Measurements from ENCODE around the gene MAPK10. TPM values are rescaled to one million over a fixed set of nuclear protein-coding genes. Genes with fewer than 3 reads are reported as not detected.

Gene MAPK10
- polyA plus RNA-seq, 2 of the 4 experiments (the other 2 are of a cell fraction), result 1.4 to 3.4 TPM

DNA sequence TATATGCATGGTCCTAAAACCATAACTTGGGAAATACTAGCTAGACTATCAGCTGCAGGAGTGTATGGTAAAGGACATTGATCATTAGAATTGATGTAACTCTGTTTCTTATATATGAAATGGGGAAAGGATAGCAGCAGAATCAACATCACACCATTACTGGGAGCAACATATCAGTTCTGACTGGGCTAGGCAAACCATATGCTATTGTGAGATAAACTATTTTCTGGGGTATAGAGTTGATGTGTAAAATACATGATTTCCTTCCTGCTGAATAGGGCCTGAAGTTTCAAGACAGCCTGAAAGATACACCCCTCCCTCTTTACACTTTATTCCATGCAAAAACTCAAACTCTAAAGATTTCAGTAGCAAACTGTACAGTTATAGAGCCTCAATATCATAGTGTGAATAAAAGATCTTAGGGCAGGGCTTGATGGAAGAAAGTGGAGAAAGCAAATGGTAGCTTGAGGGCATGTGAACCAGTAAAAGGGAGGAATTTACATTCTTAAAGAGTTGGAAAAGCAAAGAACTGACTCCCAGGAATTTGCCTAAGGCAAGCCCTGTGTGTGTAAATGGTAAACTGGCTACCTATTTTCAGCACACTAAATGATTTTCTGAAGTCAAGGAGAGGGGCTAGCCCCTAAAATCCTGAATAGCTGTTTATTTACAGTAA lies 404.1 kb downstream of the MAPK10 start (continued):
- TF ChIP-seq, protein P1, sequence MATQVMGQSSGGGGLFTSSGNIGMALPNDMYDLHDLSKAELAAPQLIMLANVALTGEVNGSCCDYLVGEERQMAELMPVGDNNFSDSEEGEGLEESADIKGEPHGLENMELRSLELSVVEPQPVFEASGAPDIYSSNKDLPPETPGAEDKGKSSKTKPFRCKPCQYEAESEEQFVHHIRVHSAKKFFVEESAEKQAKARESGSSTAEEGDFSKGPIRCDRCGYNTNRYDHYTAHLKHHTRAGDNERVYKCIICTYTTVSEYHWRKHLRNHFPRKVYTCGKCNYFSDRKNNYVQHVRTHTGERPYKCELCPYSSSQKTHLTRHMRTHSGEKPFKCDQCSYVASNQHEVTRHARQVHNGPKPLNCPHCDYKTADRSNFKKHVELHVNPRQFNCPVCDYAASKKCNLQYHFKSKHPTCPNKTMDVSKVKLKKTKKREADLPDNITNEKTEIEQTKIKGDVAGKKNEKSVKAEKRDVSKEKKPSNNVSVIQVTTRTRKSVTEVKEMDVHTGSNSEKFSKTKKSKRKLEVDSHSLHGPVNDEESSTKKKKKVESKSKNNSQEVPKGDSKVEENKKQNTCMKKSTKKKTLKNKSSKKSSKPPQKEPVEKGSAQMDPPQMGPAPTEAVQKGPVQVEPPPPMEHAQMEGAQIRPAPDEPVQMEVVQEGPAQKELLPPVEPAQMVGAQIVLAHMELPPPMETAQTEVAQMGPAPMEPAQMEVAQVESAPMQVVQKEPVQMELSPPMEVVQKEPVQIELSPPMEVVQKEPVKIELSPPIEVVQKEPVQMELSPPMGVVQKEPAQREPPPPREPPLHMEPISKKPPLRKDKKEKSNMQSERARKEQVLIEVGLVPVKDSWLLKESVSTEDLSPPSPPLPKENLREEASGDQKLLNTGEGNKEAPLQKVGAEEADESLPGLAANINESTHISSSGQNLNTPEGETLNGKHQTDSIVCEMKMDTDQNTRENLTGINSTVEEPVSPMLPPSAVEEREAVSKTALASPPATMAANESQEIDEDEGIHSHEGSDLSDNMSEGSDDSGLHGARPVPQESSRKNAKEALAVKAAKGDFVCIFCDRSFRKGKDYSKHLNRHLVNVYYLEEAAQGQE (IDR thresholded peaks at IDR 0.05), result no peak
- TF ChIP-seq KDM1A (IDR thresholded peaks at IDR 0.05; ENCODE audit: low read depth) (no peak), NR3C1 (IDR thresholded peaks at IDR 0.05) (no peak)

DNA sequence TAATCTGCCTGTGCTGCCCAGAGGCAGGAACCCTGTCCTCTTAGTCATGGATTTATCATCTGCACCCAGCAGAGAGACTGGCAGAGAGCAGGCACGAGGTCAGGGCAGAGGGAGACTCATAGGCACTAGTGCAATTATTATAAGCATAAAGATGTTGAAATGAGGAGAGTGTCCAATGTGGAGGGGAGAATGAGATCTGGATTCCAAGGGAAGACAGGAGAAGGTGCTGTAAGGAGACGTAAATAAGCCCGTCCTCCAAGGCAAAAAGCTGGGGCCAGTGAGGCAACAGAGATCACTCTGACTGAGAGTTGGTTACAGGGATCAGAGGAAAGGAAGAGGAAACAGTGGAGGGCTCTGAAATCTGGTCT lies 406.2 kb downstream of the MAPK10 start:
- DNase-seq (ENCODE audit: low read depth in 1 of 2, low spot score in 1 of 2) (peak; percentile 28 to 74), ATAC-seq (peak; percentile 98 to 99), FAIRE-seq (no peak)
- H3K4me2 ChIP-seq, result peak overlapping the region; percentile 63
- ChIA-PET CTCF (interaction anchor here (1.0 to 4.6 kb wide), 3 partner anchors 12 to 157 kb away, joined by 3 to 22 read pairs (median 4); no protein-coding TSS in a partner anchor), POLR2A (interaction anchor here (0.8 kb wide), 1 partner anchor 126 kb away, joined by 4 read pairs; no protein-coding TSS in a partner anchor)
- peaks cover 30% of the 10 kb centered on the region for H3K4me1 ChIP-seq
- peak overlapping the region; percentile 64 to 78 for H3K27ac ChIP-seq
- no peaks in the 10 kb centered on the region for H3K9me3 ChIP-seq
- 9% methylated on average over 3 of the region's 3 CpGs for WGBS (ENCODE audit: missing lambda C conversion rate)
- TF ChIP-seq JUNB (IDR thresholded peaks at IDR 0.05), result peak; percentile 44; the same call in 1 of the 2 replicates
- no peak for TF ChIP-seq FOSL2 (IDR thresholded peaks at IDR 0.05)
- TF ChIP-seq FOSL2 (CRISPR knock-in tag; IDR thresholded peaks at IDR 0.05), result peak; percentile 50
- no peak for TF ChIP-seq KDM1A (IDR thresholded peaks at IDR 0.05; ENCODE audit: low read depth)
- TF ChIP-seq JUN (IDR thresholded peaks at IDR 0.05), result 0 out of 5 replicates have a peak, but pooled peaks of 1 of the 2 experiments have one; percentile 28
- peak in 1 of 2 experiments; percentile 48; a peak in 1 of 4 replicates for TF ChIP-seq CEBPB (IDR thresholded peaks at IDR 0.05)
- no peak for TF ChIP-seq FOXS1 (CRISPR knock-in tag; IDR thresholded peaks at IDR 0.05)
- TF ChIP-seq POLR2A (IDR thresholded peaks at IDR 0.05; ENCODE audit: low read length), result no peak
- TF ChIP-seq ZNF302 (CRISPR knock-in tag; IDR thresholded peaks at IDR 0.05), result no peak
- TF ChIP-seq, protein P2, sequence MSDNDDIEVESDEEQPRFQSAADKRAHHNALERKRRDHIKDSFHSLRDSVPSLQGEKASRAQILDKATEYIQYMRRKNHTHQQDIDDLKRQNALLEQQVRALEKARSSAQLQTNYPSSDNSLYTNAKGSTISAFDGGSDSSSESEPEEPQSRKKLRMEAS (IDR thresholded peaks at IDR 0.05), result peak; percentile 71
- no peak for TF ChIP-seq NFE2L2 (conservative IDR thresholded peaks at IDR 0.05; ENCODE audit: low read length)
- TF ChIP-seq KDM5A (IDR thresholded peaks at IDR 0.05), result no peak
- TF ChIP-seq GATA3 (IDR thresholded peaks at IDR 0.05; ENCODE audit: borderline replicate concordance), result 0 out of 2 replicates have a peak, but pooled peaks have one; percentile 26
- no peak for TF ChIP-seq ZSCAN20 (CRISPR knock-in tag; IDR thresholded peaks at IDR 0.05)
- TF ChIP-seq HOXA7 (CRISPR knock-in tag; IDR thresholded peaks at IDR 0.05), result no peak
- H3K4me3 ChIP-seq, result no peak overlapping the region

DNA sequence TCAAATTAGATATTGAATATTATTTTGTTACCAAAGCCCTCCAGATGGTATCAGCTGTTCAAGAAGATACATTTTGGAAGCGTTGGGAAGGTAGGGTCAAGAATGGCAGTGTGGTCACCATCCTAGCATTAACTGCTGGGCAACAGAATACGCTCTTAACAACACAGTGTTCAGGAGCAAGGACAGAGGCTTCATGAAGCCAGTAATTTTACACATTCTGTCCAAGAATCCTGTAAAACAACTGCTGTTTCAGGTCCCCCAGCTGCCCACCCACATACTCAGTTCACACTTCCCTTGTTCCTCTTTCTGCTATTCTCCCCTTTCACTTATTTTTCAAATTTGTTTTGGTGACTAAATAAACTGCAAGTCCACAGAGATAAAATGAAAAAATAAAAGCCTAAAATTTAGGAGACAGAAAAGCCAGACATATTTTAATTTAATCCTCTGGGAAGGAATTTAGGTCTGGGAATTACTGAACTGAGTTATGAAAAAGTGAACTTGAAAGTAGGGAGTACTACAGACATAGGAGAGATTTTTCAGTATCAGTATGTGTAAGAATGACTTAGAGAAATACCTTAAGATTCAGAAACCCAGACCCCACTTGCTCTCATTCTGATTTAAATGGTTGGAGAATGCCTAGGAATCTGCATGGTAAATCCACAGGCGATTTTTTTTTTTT lies 406.7 kb downstream of the MAPK10 start:
- no peak overlapping the region for H3K4me3 ChIP-seq
- DNase-seq (ENCODE audit: low read depth in 1 of 2, low spot score in 1 of 2), result no peak
- FAIRE-seq, result no peak
- TF ChIP-seq RFX5 (IDR thresholded peaks at IDR 0.05) (no peak), ESRRA (IDR thresholded peaks at IDR 0.05; ENCODE audit: borderline replicate concordance, low read length) (no peak), JUNB (IDR thresholded peaks at IDR 0.05) (no peak), CBX8 (IDR thresholded peaks at IDR 0.05) (no peak), POLR2A (IDR thresholded peaks at IDR 0.05; ENCODE audit: low read length) (no peak), EHF (CRISPR knock-in tag; IDR thresholded peaks at IDR 0.05) (no peak), ZNF302 (CRISPR knock-in tag; IDR thresholded peaks at IDR 0.05) (no peak), SMC3 (IDR thresholded peaks at IDR 0.05) (no peak)
- CTCF ChIA-PET, result interaction anchor here (1.0 to 4.6 kb wide), 3 partner anchors 12 to 156 kb away, joined by 3 to 22 read pairs (median 4); no protein-coding TSS in a partner anchor
- no peaks in the 10 kb centered on the region for H3K9me3 ChIP-seq
- ATAC-seq, result peak in 1 of 2 experiments; percentile 56; a peak in 3 of 6 replicates
- H3K4me2 ChIP-seq, result peak overlapping the region; percentile 63
- H3K27ac ChIP-seq, result peak overlapping the region; percentile 64 to 78
- POLR2A ChIA-PET, result interaction anchor here (0.8 kb wide), 1 partner anchor 126 kb away, joined by 4 read pairs; no protein-coding TSS in a partner anchor
- 45% methylated on average over 3 of the region's 3 CpGs for WGBS (ENCODE audit: missing lambda C conversion rate)
- peaks cover 30% of the 10 kb centered on the region for H3K4me1 ChIP-seq
